Tibial nerve (tissue), 3 donors: Measurements from ENCODE around the gene SLC35G3.
A peak's percentile ranks its signal among the peaks of the same experiment; 100 is the strongest.

Source experiments
- POLR2A ChIP-seq, 2 donors: fragments of 450-650 bp; IDR thresholded peaks; one replicate each; pipeline ENCODE4 v1.6.1; 2017; ENCODE audit warnings: antibody characterized with exemption in 2 of 2, mild to moderate bottlenecking in 2 of 2, moderate library complexity in 2 of 2
- TF ChIP-seq, protein P1 (sequence below), 5 experiments: fragments of 200-600 bp in 3 of 5; fragments of 450-650 bp in 2 of 5; sonication (generic) in 3 of 5; IDR thresholded peaks; one replicate each; pipeline ENCODE4 v1.5.1; 2016 to 2019; ENCODE audit warnings: antibody characterized with exemption in 5 of 5, mild to moderate bottlenecking in 3 of 5, moderate library complexity in 2 of 5

DNA sequence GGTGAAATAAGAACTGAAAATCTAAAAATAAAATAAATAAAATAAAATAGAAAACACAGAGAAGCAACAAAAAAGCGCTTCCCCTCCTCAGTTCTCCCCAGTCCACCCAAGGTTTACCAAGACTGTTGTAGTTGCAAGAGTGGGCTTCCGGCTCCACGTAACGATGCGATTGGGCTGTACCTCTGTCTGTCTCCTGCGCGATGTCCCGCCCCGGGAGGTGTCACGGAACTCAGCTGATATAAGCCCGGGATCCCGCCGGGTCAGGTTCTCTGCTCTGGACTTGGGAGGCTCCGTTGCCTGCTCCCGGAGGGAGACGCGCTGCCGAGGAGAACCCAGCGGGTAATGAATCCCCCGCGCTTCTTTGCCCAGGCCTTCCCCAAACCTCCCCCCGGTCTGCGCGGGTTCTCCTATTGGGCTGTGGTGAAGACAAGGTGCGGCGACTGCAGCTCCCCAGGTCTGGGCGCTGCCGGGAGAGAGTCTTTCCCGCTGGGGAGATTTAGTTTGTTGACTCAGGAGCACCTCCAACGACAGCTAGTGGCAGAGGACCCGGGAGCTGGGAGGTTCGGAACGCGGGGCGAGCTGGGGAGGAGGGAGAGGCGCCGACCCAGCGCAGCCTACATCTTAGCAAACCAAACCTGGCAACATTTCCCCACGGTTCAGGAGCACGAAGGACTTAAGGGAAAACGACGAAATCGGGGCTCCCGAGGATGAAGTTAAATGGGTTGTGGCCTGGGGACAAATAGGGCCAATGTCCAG, 48.8 kb upstream of the SLC35G3 start, which contains the start of gene SLFN5:
- TF ChIP-seq, protein P1, sequence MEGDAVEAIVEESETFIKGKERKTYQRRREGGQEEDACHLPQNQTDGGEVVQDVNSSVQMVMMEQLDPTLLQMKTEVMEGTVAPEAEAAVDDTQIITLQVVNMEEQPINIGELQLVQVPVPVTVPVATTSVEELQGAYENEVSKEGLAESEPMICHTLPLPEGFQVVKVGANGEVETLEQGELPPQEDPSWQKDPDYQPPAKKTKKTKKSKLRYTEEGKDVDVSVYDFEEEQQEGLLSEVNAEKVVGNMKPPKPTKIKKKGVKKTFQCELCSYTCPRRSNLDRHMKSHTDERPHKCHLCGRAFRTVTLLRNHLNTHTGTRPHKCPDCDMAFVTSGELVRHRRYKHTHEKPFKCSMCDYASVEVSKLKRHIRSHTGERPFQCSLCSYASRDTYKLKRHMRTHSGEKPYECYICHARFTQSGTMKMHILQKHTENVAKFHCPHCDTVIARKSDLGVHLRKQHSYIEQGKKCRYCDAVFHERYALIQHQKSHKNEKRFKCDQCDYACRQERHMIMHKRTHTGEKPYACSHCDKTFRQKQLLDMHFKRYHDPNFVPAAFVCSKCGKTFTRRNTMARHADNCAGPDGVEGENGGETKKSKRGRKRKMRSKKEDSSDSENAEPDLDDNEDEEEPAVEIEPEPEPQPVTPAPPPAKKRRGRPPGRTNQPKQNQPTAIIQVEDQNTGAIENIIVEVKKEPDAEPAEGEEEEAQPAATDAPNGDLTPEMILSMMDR (IDR thresholded peaks at IDR 0.05) = no peak
- TF ChIP-seq POLR2A (IDR thresholded peaks at IDR 0.05) = peak; percentile 91 to 94
